ENCODE results near the gene THRAP3. TPM values are rescaled to one million over a fixed set of nuclear protein-coding genes. Genes with fewer than 3 reads are reported as not detected.
A peak's percentile ranks its signal among the peaks of the same experiment; 100 is the strongest.

Gene THRAP3
- total RNA-seq, 1 experiment from 2014 or later = 55.7 TPM

DNA sequence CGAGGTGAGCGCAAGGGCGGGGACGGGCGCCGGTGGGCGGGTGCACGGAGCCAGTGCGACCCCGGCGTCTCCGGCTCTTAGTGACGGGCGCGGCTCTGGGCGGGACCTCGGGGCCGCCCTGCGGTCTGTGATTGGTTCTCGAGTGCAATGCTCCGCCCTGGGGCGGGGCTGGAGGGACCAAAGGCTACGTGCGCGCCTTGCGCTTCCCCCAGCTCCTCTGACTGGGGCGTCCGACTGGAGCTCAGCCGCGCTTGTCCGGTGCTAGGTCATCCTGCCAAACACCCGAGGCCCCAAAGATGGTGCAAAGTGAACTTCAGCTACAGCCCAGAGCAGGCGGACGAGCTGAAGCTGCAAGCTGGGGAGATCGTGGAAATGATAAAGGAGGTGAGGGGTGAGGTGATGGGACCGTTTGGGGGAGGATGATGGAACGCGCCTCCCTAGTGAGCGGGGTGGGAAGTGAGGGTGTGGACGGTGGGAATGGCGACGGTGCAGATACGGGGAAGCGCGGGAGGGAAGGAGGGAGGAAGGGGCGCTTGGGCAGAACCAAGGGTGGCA lies 82.7 kb downstream of the THRAP3 start:
- Histone ChIP-seq H3K36me3 (ENCODE audit: low read depth, low read length) (peaks cover 18% of the 10 kb centered on the region), H3F3A (ENCODE audit: low read length, unreplicated experiment) (no peaks in the 10 kb centered on the region), H3K4me1 (ENCODE audit: insufficient read depth, low read length) (peaks cover 21% of the 10 kb centered on the region), H3K4me3 (ENCODE audit: low read length) (peak overlapping the region; percentile 83), H3K79me2 (ENCODE audit: low read length) (peaks cover 18% of the 10 kb centered on the region), H3K4me2 (ENCODE audit: low read length) (peak overlapping the region; percentile 85), H3K9ac (ENCODE audit: low read length) (peak overlapping the region; percentile 77), H4K20me1 (ENCODE audit: low read length) (no peaks in the 10 kb centered on the region), H2AFZ (ENCODE audit: low read length) (peak overlapping the region; percentile 91), H3K9me2 (replicated peaks; ENCODE audit: low read length) (no peaks in the 10 kb centered on the region), H3K27ac (ENCODE audit: low read length) (0 out of 2 replicates have a peak overlapping the region, but pooled peaks have one; percentile 53), H3K9me3 (ENCODE audit: low read length) (no peaks in the 10 kb centered on the region), H3K27me3 (ENCODE audit: low read length) (no peaks in the 10 kb centered on the region)
- DNase-seq (peak; percentile 98), ATAC-seq (peak; percentile 96)
- ChIA-PET POLR2A (ENCODE audit: unreplicated experiment) (interaction anchor here (0.7 to 1.0 kb wide), 2 partner anchors 54 to 80 kb away, joined by 3 read pairs; no protein-coding TSS in a partner anchor), CTCF (no interaction called here)
- intact Hi-C loops (cut with micrococcal nuclease) = loop anchor here (1.0 kb wide), 1 partner anchor 42 kb away; no protein-coding TSS in a partner anchor
- TF ChIP-seq EZH2 (IDR thresholded peaks at IDR 0.05; ENCODE audit: low read length, unreplicated experiment) = no peak
- TF ChIP-seq, protein P1, sequence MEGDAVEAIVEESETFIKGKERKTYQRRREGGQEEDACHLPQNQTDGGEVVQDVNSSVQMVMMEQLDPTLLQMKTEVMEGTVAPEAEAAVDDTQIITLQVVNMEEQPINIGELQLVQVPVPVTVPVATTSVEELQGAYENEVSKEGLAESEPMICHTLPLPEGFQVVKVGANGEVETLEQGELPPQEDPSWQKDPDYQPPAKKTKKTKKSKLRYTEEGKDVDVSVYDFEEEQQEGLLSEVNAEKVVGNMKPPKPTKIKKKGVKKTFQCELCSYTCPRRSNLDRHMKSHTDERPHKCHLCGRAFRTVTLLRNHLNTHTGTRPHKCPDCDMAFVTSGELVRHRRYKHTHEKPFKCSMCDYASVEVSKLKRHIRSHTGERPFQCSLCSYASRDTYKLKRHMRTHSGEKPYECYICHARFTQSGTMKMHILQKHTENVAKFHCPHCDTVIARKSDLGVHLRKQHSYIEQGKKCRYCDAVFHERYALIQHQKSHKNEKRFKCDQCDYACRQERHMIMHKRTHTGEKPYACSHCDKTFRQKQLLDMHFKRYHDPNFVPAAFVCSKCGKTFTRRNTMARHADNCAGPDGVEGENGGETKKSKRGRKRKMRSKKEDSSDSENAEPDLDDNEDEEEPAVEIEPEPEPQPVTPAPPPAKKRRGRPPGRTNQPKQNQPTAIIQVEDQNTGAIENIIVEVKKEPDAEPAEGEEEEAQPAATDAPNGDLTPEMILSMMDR (conservative IDR thresholded peaks at IDR 0.05; ENCODE audit: low read depth, low read length) = no peak
- TF ChIP-seq EZH2phosphoT487 (IDR thresholded peaks at IDR 0.05; ENCODE audit: borderline replicate concordance, low read length) = no peak
- BruUV-seq (replicated peaks) = no TSS peak

DNA sequence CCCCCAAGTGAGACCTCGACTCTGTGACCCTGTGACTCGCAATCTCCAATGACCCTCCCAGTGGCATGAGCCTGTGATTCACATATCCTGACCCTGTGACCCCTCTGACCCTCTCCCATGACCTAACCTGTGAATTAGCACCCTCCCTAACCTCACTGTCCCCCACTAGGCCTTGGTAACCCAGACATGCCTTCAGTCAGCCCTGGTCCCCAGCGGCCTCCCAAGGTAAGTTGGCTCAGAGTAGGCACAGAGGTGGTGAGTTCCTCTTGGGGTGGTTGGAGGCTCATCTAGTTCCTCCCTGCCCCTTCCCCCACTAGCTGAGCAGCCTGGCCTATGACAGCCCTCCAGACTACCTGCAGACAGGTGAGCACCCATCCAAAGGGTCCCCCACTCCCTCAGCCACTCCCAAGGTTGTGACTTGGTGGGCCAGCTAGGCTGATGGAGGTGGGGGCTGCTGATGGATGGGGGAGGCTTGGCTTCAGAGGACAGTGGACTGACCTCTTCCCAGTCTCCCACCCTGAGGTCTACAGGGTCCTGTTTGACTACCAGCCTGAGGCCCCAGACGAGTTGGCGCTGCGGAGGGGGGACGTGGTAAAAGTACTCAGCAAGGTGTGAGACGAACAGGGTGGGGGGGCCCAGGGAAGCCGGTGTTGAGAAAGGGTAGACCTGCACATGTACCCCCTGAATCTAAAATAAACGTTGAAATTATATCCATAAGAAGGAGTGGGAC lies 83.5 kb downstream of the THRAP3 start:
- TF ChIP-seq EZH2phosphoT487 (IDR thresholded peaks at IDR 0.05; ENCODE audit: borderline replicate concordance, low read length) (no peak), EZH2 (IDR thresholded peaks at IDR 0.05; ENCODE audit: low read length, unreplicated experiment) (no peak)
- TF ChIP-seq, protein P1 (conservative IDR thresholded peaks at IDR 0.05; ENCODE audit: low read depth, low read length) = no peak
- H3K9me2 ChIP-seq (replicated peaks; ENCODE audit: low read length) = no peaks in the 10 kb centered on the region
- no peak overlapping the region for H3K27ac ChIP-seq (ENCODE audit: low read length)
- no peak overlapping the region for H2AFZ ChIP-seq (ENCODE audit: low read length)
- peaks cover 11% of the 10 kb centered on the region for H3K36me3 ChIP-seq (ENCODE audit: low read depth, low read length)
- ChIA-PET POLR2A (ENCODE audit: unreplicated experiment) (interaction anchor here (1.0 kb wide), 1 partner anchor 79 kb away, joined by 3 read pairs; no protein-coding TSS in a partner anchor), CTCF (no interaction called here)
- TSS peak; percentile 31 for BruUV-seq (replicated peaks)
- H3K9ac ChIP-seq (ENCODE audit: low read length) = peak overlapping the region; percentile 20; the same call in 1 of the 2 replicates
- no peaks in the 10 kb centered on the region for H4K20me1 ChIP-seq (ENCODE audit: low read length)
- ATAC-seq = no peak
- peak overlapping the region; percentile 85 for H3K4me2 ChIP-seq (ENCODE audit: low read length)
- peaks cover 14% of the 10 kb centered on the region for H3K79me2 ChIP-seq (ENCODE audit: low read length)
- no peaks in the 10 kb centered on the region for H3K27me3 ChIP-seq (ENCODE audit: low read length)
- no peaks in the 10 kb centered on the region for H3F3A ChIP-seq (ENCODE audit: low read length, unreplicated experiment)
- H3K4me3 ChIP-seq (ENCODE audit: low read length) = peak overlapping the region; percentile 83
- H3K9me3 ChIP-seq (ENCODE audit: low read length) = no peaks in the 10 kb centered on the region
- peaks cover 21% of the 10 kb centered on the region for H3K4me1 ChIP-seq (ENCODE audit: insufficient read depth, low read length)
- DNase-seq = no peak
- intact Hi-C loops (cut with micrococcal nuclease) = loop anchor here (1.0 kb wide), 1 partner anchor 42 kb away; no protein-coding TSS in a partner anchor

Data from PC-3 (cell line).